NCI-H345 treated with DMSO at 0.1 percent for 48 hours (cell line): Measurements from ENCODE around the gene PRKCE.
A peak's percentile ranks its signal among the peaks of the same experiment; 100 is the strongest.

Experiments
- DNase-seq: peaks from one replicate; lab custom pipeline; 2025; ENCODE audit not compliant: unreplicated experiment; lab: John Stamatoyannopoulos, UW

PRKCE gene

DNA sequence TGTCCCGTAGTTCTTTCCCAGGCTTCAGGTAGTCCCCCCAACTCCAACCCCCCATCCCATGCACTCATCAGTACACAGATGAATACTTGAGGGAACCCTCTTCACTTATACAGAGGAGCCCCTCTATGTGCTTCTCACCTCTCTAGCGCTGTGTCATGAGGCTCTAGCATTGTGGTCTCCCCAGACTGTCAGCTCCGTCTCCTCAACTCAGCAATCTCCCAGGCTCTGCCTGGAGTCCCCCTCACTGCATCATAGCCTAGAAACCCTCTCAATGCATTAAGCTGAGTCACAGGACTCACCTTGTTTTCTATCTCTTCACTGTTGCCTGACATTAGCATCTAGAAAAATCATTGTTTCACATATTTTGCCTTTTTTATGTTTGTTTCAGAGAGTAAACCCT is 20.2 kb upstream of the PRKCE start:
- DNase-seq: no peak

DNA sequence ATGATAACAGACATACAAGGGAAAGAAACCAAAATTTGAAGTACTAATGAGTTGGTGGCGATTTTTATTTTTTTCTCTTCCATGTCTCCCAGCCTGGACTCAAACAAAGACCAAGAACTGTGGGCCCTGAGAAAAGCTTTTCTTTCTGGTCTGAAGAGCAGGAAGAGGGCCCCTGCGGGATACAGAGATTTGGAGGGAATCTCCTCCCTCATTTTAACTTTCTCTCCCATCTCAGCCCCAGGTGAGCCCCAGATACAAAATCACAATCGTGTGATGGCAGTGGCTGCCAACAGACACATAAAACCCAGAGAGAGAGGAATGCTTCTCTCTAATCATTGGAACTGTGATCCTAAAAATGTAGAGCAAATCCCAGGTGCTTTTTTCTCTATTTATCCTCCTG is 19.5 kb upstream of the PRKCE start:
- no peak for DNase-seq

DNA sequence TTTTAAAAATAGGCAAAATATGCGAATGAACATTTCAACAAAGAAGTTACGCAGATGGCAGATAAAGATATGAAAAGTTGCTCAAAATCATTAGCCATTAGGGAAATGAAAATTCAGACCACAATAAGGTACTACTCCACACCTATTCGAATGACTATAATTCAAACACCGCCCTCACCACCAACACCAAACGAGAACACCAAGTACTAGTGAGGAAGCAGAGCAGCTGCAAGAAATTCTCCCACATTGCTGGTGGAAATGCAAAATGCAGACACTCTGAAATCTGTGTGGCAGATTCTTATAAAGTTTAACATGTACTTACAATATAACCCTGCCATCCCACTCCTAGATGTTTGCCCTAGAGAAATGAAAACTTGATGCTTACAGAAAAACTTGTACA is 17.3 kb upstream of the PRKCE start:
- DNase-seq: no peak

DNA sequence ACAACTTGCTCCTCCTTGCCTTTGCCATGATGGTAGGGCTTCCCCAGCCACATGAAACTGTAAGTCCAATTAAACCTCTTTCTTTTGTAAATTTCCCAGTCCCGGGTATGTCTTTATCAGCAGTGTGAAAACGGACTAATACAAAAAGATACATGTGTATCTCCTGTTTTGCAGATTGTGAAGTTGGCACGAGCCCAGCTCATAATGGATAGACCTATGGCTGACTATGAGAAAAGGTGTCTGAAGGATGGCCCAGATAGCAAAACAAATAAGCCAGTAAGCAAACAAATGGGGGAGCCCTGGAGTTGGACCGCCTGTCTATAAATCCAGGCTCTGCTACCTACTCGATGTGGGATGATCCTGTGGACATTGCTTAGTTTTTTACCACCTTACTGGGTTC is 15.5 kb upstream of the PRKCE start:
- peak; percentile 31 for DNase-seq

DNA sequence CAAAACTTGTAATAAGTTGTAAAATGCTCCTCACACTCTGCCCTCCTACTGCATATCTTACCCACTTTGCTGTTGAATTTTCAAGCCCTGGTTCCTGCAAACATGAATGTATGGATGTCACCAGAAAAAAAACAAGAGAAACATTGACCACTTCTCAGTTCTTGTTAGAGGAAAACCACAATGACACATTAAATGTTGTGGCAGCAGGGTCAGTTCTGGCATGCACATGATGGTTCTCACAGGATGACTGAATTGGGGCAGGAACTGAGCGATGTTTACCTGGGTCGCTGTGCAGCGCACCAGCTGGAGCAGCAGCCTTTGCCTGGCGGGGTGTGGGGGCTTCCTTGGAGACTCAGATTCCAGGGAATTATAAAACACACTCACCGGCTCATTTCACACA is 14.0 kb upstream of the PRKCE start:
- no peak for DNase-seq

DNA sequence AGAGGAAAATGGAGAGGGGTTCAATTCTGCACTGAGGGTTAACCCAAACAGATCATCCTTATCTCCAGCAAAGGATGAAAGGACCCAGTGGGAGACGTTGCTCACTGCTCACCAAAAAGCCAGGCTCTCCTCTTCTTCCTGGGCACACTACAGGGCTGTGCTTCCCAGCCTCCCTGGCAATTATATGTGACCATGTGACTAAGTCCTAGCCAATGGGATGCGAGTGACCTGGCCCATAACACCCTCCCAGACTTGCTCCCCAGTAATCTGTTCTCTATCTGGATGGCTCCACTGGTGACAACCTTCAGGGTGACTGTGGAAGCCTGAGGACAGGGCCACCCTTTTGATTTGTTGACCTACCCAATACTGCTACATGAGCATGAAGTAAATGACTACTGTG is 10.9 kb upstream of the PRKCE start:
- no peak for DNase-seq

DNA sequence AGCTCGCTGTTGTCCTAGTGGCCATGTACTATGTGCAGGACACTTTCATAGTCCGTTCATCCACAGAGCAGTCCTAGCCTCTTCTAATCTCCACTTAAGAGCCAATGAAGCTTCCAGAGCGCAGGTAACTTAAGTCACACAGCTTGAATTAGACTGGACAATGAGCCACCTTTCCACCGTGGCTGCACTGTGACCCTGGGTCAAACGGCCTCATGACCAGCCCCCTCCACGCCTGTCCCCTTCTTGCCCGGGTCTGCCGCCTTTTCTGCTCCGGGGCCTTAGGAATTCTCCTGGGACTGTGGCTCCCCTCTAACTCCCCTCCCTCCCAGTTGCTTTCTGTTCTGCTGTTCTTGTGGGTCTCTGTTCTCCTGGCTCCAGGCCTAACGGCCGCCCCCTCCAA is 8.4 kb upstream of the PRKCE start:
- DNase-seq: no peak

DNA sequence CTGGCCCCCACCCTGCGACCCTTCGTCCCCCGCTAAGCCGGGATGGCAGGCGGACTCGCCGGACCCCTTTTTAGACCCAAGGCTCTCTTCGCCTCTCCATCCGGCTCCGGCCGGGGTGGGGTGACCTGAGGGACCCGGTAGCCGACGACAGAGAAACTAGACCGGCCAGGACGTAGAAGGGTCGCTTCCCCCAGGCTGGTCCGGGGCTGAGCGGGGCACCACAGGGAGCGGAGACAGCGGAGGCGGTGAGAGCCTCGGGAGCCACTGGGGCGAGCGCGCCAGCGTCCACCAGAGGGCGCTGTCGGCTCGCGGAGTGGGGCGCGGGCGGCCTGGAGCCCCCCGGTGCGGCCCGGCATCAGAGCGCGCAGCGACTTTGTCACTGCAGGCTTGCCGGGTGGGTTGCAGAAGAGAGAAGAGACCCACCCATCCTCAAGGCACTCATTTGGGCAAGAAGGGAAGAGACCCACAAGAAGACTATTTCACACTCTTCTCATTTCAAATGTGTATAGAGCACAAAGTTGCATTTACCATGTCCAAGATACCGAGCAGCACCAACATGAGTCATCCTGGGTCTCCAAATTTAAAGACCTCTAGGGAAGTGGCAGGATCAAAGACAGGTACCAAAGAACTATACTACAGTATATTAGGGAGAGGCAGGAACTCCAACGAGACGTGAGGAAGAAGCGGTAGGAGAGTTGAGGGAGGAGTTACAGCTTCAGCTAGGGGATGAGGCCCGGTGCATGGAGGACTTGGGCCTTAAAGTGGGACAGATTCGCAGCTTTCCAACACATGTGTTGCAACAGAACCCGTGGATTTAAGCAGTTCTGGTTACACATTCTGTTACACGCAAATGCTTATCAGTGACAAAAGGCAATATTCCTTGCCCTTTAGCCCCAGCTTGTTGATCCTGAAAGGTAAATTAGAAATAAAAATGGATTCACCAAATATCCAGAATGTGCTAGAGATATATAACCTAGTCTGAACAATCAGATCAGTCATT is 7.6 kb upstream of the PRKCE start:
- DNase-seq: peak; percentile 42

DNA sequence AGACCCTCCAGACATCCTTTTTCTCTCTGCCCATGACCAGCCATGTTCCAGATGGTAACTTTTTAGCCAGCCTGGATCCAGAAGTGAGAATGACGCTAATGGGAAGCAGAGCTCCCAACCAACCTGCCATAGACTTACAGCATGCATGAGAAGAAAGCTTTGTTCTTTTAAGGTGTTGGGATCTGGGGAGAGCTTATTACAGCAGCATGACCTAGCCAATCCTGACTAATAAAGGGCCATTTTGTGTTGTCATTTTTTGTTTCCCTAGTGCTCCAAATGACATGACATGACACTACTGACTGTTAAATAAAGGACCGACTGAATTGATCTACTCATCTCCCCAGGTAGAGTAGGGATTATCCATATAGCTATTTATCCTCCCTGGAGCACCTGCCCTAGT is 5.2 kb upstream of the PRKCE start:
- DNase-seq: no peak

DNA sequence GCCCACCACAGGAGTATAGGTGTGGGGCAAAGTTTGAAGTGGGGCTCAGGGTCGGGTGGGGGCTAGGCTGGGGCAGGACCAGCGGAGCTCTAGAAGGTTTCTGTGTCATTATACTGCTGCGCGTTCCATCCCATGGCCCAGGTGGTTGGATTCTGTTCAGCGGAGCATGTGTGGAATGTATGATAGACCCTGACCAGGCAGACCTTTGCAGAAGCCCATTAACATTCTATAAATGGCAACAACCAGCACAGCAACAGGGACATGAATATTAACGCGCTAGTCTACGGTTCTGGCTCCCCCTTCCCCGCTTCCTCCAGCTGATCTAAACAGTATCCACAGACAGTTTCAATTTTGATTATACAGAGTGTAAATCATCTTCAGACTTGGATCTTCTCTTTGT is 4.1 kb upstream of the PRKCE start:
- DNase-seq: no peak

DNA sequence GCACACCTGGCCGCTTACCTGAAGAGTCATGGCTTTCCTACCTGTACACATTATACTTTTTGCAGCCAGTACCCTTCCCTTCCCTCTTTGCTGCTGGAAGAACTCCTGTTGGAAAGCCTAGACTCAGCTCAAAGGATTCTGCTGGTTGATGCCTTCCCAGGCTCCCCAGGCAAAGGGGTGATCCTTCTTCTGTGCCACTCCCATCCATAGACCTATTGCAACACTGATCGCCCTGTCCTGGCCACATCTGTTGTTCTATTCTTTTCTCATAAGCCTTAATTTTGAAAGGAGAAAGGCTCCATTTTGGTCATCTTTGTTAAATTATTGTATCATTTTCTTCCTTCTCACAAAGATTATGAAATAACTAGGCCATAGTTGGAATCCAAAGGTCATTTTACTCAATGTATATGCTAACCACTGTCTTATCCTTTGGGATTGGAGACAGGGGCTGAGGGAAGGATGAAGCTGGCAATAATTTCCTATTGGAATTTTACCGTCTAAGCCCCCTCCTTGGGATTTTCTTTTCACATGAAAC is 3.4 kb upstream of the PRKCE start:
- no peak for DNase-seq

DNA sequence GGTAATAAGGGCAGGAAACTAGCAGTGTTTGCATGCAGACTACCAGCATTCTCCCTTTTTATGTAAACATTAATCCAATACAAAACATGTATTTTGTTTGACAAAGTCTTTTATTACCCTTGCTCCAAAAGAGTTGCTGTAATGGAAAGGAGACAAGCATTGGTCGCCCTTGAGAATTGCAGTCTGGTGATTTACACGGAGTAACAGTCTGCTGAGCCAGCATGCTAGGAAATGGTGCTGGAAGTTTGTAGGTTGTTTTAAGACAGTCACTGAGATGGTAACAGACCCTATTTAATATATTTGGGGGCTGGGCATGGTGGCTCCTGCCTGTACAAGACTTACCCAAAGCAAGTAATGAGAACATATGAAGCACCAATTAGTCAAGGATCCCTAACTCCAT is 2.8 kb upstream of the PRKCE start:
- DNase-seq: no peak

DNA sequence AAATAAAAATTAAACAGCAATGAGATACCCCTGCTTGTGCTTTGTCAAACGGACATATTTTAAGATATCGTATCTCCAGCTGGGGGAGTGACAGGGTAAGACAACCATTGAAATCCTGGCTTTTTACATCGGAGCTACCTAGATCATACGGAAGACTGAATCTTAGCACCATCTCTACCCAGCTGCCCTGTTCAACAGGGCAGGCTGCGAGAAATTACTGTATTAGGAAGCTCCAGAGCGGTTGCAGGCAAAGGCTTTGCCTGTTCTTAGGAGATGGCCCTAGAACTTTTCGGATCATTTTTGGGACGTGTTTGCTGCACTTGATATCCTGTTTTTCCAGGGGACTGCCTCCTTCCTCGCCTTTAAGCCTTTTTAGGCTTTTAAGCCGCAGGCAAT is 2.0 kb upstream of the PRKCE start:
- no peak for DNase-seq

DNA sequence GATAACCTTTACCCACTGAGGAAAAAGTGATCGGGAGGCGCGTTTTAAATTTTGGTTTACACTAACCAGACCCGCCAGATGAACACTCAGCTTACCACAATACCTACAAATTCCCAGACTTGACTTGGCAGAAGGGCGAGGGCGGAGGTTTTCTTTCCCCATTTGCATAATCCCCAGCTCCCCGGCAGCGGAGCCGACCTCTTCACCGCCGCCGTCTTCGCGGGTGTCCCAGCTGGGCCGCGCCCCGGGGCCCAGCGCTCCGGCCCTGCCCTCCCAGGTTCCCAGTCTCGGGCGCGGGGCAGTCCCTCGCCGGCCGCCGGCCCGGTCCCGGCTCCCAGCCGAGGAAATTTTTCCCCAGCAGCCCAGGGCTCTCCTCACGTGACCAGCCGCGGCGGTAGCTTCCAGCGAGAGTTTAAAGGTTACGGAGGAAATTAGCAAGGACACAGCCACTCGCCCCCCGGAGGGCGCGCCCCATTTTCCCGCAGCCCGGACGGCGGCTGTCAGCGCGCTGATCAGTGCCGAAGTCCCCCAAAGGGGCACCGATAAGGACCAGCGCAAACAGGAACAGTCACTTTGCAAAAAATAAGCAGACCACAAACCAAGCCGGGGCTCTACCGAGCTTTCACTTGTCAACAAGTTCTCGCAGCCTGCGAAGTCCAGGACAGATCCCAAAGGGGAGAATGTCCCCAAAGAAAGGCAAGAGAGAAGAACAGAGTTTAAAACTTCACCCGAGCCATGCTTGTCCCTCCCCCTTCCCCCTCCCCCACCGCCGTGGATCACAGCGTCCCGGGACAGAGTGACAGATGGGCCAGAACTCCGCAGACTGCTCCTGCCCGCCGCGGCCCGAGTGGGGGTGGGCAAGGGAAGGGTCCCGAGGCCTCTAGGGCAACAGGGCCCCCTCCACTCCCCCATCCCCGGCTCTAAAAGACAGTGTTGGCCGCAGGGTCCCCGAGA is 1.3 kb upstream of the PRKCE start:
- DNase-seq: no peak

DNA sequence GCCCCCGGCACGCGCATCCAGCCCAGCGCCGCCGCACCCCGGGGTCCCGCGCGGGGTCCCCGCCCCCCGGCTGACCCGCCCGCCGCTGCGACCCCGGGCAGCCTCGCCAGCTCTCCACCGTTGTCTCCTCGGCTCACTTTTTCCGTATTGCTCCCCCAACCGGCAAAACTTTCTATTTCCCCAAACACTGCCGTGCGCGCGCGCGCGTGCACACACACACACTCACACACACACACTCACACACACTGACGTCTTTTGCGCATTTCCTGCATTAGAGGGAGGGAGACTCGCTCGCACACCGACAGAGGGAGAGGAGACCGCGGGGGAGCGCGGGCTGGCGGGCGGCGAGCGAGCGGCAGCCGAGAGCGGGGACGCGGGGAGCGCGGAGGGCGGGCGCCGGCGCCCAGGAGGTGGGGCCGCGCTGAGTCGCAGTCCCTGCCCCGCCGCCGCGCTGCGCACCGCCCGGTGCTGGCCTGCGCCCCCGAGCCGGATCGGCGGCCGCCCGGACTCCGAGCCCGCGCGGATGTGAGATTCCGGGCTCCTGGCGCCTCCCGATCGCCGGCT is 542 bp upstream of the PRKCE start:
- peak; percentile 27 for DNase-seq

DNA sequence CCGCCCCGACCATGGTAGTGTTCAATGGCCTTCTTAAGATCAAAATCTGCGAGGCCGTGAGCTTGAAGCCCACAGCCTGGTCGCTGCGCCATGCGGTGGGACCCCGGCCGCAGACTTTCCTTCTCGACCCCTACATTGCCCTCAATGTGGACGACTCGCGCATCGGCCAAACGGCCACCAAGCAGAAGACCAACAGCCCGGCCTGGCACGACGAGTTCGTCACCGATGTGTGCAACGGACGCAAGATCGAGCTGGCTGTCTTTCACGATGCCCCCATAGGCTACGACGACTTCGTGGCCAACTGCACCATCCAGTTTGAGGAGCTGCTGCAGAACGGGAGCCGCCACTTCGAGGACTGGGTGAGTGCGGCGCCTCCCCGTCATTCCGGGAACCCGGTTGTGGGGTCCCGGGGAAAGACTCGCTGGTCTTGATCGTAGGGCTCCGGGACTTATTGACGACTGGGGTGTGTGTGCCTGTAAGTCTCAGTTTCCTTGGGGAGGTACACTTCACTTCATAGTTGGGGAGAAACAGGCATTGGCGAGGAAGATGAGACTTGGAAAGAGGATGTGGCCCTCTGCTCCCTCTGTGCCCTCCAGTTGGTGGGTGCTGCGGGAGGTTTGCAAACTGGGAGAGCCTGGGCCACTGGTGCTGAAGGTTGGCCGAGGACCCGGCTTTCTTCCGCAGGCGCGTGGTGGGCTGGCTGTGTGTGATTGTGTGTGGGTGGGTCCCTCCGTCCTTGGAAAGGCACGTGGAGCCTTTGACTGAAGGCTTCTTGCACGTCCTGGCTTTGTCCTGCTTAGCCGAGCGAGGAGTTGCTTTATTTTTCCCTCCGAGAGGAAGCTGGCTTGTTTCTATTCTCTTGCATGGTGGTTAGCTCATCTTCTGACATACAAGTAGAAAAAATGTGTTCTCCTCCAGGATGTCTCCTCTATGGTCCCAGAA is 886 bp downstream of the PRKCE start:
- DNase-seq: peak; percentile 28

DNA sequence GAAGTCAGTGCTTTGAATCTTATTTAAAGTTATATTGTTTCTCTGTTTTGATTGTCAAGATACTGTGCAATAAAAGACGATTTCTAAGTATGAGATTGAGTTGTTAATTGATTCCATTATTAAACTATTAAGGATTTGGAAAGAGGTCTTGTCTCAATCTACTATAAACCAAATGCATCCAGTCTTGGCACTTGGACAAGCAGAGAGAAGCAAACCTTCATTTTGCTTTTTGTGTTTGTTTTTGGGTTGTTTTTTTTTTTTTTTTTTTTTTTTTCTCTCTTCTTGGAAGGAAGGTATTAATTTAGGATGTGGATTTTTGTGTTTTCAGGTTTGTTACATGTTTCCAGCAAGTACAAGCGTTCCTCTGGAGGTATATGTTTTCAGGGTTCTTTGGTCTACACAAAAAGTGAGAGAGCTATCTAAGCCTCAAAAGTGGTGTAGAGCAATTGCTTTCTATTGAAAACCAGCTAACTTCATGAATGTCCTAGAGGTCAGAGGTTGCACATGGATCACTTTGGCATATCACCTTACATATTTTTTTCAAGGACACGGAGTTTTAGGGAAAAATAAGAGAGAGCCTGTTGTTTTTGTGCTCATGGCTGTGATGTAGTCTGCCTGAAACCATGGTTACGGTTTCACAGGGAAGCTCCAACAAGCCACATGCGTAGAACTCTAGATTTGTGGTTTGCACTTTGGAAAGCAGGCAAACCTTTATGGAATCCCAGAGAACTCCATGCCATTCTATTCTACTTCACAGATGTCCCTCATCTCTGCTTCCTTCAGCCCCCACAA is 1.8 kb downstream of the PRKCE start:
- DNase-seq: no peak

DNA sequence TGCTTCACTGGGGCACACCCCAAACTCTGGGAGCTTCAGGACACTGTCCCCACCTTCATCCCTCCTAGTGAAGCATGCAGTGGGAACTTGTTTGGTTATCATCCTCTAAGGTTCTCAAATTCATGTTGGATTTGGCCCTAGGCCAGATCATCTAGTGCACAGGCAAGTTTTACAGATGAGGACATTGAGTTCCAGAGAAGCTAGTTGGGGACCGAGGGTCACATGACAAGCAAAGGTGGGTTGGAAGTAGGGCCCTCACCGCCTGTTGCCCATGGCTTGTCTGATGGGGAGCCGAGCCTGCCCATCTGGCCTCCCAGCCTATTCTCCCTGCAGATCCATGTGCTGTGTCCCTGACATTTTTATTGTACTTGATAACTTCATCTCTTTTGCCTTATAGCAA is 2.8 kb downstream of the PRKCE start:
- DNase-seq: no peak

DNA sequence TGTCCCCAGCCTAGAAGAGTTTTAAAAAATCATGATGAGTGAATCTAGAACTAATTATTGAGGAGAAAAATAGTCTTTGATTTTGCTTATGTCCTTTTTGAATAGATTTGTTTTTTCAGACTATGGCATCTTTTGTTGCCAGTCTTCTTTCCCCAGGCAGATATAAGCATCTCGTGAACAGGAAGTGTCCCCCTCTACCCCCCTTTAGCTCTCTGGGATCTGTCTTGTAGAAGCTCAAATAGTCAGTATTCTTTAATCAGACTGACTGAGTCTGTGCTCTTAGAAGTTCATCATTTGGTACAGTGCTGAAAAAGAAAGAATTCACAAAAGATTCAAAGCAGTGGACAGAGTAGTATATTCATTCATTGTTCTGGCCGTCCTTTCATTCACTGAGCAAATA is 10.4 kb downstream of the PRKCE start:
- no peak for DNase-seq
